Panc1 (cell line): ENCODE measurements around the gene MIS18A. TPM values are rescaled to one million over a fixed set of nuclear protein-coding genes. Genes with fewer than 3 reads are reported as not detected.

Source experiments
- ATAC-seq: fragments of 200-7000 bp; cut with Tn5 transposase; 2 replicates; pipeline ENCODE4 v1.9.1; 2020; ENCODE audit warnings: mild to moderate bottlenecking, moderate library complexity
- BruUV-seq: library from RNA; stranded (reverse); fragments of 400-500 nt; replicated peaks from 2 replicates; lab custom pipeline; 2021; lab: Mats Ljungman, UMichigan
- CTCF ChIA-PET: fragments of 300-600 bp; sonication (Branson Sonifier 250); formaldehyde crosslinking; loops from one replicate; lab custom pipeline; 2022; ENCODE audit warnings: antibody characterized with exemption; lab: Charles Lee
- POLR2A ChIA-PET: fragments of 300-600 bp; sonication (Branson Sonifier 250); formaldehyde crosslinking; loops from one replicate; lab custom pipeline; 2022; ENCODE audit warnings: antibody characterized with exemption; lab: Charles Lee
- DNase-seq: peaks from one replicate; pipeline ENCODE4 v3.0.0-alpha.2; 2010; ENCODE audit warnings: low read depth, low spot score
- H3K27ac ChIP-seq: 2 replicates; pipeline ENCODE4 v1.5.1; 2011; ENCODE audit warnings: mild to moderate bottlenecking, low read length, inconsistent platforms
- H3K27me3 ChIP-seq: fragments of 200-500 bp; sonication (Bioruptor generic); 2 replicates; pipeline ENCODE4 v1.6.0; 2014; ENCODE audit warnings: low read length, inconsistent platforms; ENCODE audit not compliant: control insufficient read depth, insufficient read depth
- H3K36me3 ChIP-seq: fragments of 200-500 bp; sonication (Bioruptor generic); 2 replicates; pipeline ENCODE4 v1.5.1; 2014; ENCODE audit warnings: inconsistent platforms, mild to moderate bottlenecking, low read length, moderate library complexity; ENCODE audit not compliant: control insufficient read depth, insufficient read depth
- H3K4me1 ChIP-seq: 2 replicates; pipeline ENCODE4 v1.5.1; 2011; ENCODE audit warnings: inconsistent platforms, mild to moderate bottlenecking, low read length, moderate library complexity; ENCODE audit not compliant: control insufficient read depth, insufficient read depth
- H3K4me3 ChIP-seq, 2 experiments: 2 replicates each; pipeline ENCODE4 v1.5.1; 2011 to 2012; ENCODE audit warnings: low read depth in 2 of 2, low read length in 2 of 2, mild to moderate bottlenecking in 2 of 2, inconsistent platforms in 1 of 2, moderate library complexity in 1 of 2
- H3K9me3 ChIP-seq: fragments of 200-500 bp; sonication (Bioruptor generic); 2 replicates; pipeline ENCODE4 v1.5.1; 2014; ENCODE audit warnings: low read depth, mild to moderate bottlenecking, inconsistent platforms, low read length, moderate library complexity; ENCODE audit not compliant: control insufficient read depth, insufficient read depth
- POLR2AphosphoS5 ChIP-seq: IDR thresholded peaks from 2 replicates; pipeline ENCODE4 v1.6.1; 2012; ENCODE audit warnings: mild to moderate bottlenecking, low read depth, low read length, moderate library complexity
- SIN3A ChIP-seq: IDR thresholded peaks from 2 replicates; pipeline ENCODE4 v1.6.1; 2012; ENCODE audit warnings: low read depth, mild to moderate bottlenecking, low read length, moderate library complexity, borderline replicate concordance; ENCODE audit not compliant: insufficient read depth
- TCF7L2 ChIP-seq: IDR thresholded peaks from 2 replicates; pipeline ENCODE4 v1.6.1; 2011; ENCODE audit warnings: mild to moderate bottlenecking, low read depth, low read length, inconsistent platforms
- in situ Hi-C: cut with HindIII; loops from 2 replicates; pipeline ENCODE4 v1.10.0; 2016; ENCODE audit warnings: low sequenced_read_pairs, low pct_unique_long_range_greater_than_20kb
- intact Hi-C: fragments of 100-400 bp; cut with micrococcal nuclease; formaldehyde crosslinking; loops from one replicate; pipeline ENCODE4 v1.10.0; 2022; ENCODE audit not compliant: unreplicated experiment
- total RNA-seq: library from RNA; stranded (reverse); gene quantifications from one replicate; pipeline ENCODE4 v1.2.1, GENCODE V29; 2021; ENCODE audit not compliant: unreplicated experiment
- TF ChIP-seq, protein P1 (sequence below): fragments of 450-650 bp; IDR thresholded peaks from 2 replicates; pipeline ENCODE4 v1.5.1; 2017; ENCODE audit warnings: mild to moderate bottlenecking
- TF ChIP-seq, protein P2 (sequence below), 2 experiments: IDR thresholded peaks; 2 replicates each; pipeline ENCODE4 v1.6.1; 2011 to 2012; ENCODE audit warnings: low read depth in 2 of 2, control low read depth in 1 of 2, low read length in 1 of 2, mild to moderate bottlenecking in 1 of 2, moderate library complexity in 1 of 2; ENCODE audit not compliant: insufficient read depth in 1 of 2

The MIS18A gene
- total RNA-seq, 1 experiment from 2014 or later = 16.3 TPM

DNA sequence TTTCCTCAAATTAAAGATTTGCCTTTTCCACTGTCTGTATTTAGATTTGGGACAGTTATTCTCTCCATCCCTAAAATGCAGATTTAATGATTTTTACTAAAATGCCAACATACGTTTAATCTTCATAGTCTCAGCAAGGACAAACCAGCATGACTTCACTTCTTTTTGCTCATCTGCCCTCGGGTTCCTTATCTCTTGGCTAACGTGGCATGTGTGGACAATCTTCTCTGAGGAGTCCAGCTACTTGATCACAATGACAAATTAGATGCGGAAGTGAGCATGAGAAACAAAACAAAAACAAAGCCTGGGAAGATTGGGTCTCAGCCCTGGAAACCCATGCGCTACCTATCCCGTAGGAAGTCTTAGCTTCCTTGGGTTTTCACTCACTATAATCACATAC, 20.8 kb upstream of the MIS18A start:
- H3K4me3 ChIP-seq = no peak overlapping the region
- POLR2A ChIA-PET = no interaction called here
- H3K27me3 ChIP-seq = no peaks in the 10 kb centered on the region
- intact Hi-C loops (no loop called here), in situ Hi-C loops (no loop called here)
- H3K9me3 ChIP-seq = no peaks in the 10 kb centered on the region
- CTCF ChIA-PET = no interaction called here
- no TSS peak for BruUV-seq
- H3K4me1 ChIP-seq = no peaks in the 10 kb centered on the region
- DNase-seq = no peak
- no peak overlapping the region for H3K27ac ChIP-seq
- ATAC-seq = no peak
- TF ChIP-seq, protein P1, sequence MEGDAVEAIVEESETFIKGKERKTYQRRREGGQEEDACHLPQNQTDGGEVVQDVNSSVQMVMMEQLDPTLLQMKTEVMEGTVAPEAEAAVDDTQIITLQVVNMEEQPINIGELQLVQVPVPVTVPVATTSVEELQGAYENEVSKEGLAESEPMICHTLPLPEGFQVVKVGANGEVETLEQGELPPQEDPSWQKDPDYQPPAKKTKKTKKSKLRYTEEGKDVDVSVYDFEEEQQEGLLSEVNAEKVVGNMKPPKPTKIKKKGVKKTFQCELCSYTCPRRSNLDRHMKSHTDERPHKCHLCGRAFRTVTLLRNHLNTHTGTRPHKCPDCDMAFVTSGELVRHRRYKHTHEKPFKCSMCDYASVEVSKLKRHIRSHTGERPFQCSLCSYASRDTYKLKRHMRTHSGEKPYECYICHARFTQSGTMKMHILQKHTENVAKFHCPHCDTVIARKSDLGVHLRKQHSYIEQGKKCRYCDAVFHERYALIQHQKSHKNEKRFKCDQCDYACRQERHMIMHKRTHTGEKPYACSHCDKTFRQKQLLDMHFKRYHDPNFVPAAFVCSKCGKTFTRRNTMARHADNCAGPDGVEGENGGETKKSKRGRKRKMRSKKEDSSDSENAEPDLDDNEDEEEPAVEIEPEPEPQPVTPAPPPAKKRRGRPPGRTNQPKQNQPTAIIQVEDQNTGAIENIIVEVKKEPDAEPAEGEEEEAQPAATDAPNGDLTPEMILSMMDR = no peak
- TF ChIP-seq SIN3A (no peak), POLR2AphosphoS5 (no peak), TCF7L2 (no peak)
- TF ChIP-seq, protein P2, sequence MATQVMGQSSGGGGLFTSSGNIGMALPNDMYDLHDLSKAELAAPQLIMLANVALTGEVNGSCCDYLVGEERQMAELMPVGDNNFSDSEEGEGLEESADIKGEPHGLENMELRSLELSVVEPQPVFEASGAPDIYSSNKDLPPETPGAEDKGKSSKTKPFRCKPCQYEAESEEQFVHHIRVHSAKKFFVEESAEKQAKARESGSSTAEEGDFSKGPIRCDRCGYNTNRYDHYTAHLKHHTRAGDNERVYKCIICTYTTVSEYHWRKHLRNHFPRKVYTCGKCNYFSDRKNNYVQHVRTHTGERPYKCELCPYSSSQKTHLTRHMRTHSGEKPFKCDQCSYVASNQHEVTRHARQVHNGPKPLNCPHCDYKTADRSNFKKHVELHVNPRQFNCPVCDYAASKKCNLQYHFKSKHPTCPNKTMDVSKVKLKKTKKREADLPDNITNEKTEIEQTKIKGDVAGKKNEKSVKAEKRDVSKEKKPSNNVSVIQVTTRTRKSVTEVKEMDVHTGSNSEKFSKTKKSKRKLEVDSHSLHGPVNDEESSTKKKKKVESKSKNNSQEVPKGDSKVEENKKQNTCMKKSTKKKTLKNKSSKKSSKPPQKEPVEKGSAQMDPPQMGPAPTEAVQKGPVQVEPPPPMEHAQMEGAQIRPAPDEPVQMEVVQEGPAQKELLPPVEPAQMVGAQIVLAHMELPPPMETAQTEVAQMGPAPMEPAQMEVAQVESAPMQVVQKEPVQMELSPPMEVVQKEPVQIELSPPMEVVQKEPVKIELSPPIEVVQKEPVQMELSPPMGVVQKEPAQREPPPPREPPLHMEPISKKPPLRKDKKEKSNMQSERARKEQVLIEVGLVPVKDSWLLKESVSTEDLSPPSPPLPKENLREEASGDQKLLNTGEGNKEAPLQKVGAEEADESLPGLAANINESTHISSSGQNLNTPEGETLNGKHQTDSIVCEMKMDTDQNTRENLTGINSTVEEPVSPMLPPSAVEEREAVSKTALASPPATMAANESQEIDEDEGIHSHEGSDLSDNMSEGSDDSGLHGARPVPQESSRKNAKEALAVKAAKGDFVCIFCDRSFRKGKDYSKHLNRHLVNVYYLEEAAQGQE (IDR thresholded peaks at IDR 0.05; ENCODE audit: insufficient read depth in 1 of 2, low read depth in 2 of 2, low read length in 1 of 2) = no peak
- no peaks in the 10 kb centered on the region; the same call in 1 of the 2 replicates for H3K36me3 ChIP-seq

DNA sequence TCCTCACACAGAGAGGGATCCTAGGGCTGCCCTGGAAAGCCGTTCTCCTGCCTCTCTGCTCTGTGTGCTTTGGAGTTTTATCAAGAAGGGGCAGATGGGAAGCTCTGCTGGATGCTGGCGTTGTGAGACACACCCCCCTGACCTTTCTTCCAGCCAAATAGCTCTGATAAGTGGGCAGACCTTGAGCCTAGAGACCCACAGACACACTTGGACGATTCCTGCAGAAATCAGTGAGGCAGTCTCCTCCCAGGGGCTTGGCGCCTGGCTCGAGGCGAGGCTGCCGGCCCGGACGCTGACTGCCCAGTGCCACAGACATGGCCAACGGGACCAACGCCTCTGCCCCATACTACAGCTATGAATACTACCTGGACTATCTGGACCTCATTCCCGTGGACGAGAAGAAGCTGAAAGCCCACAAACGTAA, 19.8 kb upstream of the MIS18A start, which contains the start of gene MRAP:
Gene MRAP, plus strand, starts transcription at position 198 of the 424 bp plus-strand sequence. Its CDS starts 117 bp downstream, at position 315.
- H3K27me3 ChIP-seq = no peaks in the 10 kb centered on the region
- TF ChIP-seq, protein P1 = no peak
- TF ChIP-seq, protein P2 (IDR thresholded peaks at IDR 0.05; ENCODE audit: insufficient read depth in 1 of 2, low read depth in 2 of 2, low read length in 1 of 2) = no peak
- TF ChIP-seq SIN3A (no peak), TCF7L2 (no peak), POLR2AphosphoS5 (no peak)
- POLR2A ChIA-PET = interaction anchor here (0.5 kb wide), 1 partner anchor 33 kb away, joined by 3 read pairs; no protein-coding TSS in a partner anchor
- no peak within 1 kb of the TSS for H3K27ac ChIP-seq
- H3K4me1 ChIP-seq = no peaks in the 10 kb centered on the region
- no peaks in the 10 kb centered on the region; the same call in 1 of the 2 replicates for H3K36me3 ChIP-seq
- BruUV-seq = no TSS peak
- in situ Hi-C loops = no loop called here
- ATAC-seq (no peak), DNase-seq (no peak)
- intact Hi-C loops = no loop called here
- CTCF ChIA-PET = no interaction called here
- H3K4me3 ChIP-seq = no peak within 1 kb of the TSS
- H3K9me3 ChIP-seq = no peaks in the 10 kb centered on the region
